Neural cell (in vitro differentiated cells): ENCODE results near the gene CCDC63. TPM values are rescaled to one million over a fixed set of nuclear protein-coding genes. Genes with fewer than 3 reads are reported as not detected.
"Not testable (repeated sequence)": the region's sequence is repeated elsewhere in the genome, so short reads cannot be mapped to it uniquely, and the experiment has no call there.

Source experiments
- H2AFZ ChIP-seq: fragments of 200-600, 300-800 bp; sonication (generic), shearing (Covaris generic); 2 replicates; pipeline ENCODE4 v1.6.0; 2014; ENCODE audit warnings: low read depth, mild to moderate bottlenecking, antibody characterized with exemption, low read length, moderate library complexity
- H3F3A ChIP-seq: fragments of 200-600 bp; shearing (Covaris generic); 2 replicates; pipeline ENCODE4 v1.6.1; 2016; ENCODE audit warnings: mild to moderate bottlenecking, moderate library complexity, mixed read lengths, antibody characterized with exemption, low read length; ENCODE audit not compliant: insufficient read depth, poor library complexity, severe bottlenecking
- H3K27ac ChIP-seq: fragments of 200-600, 300-800 bp; sonication (generic), shearing (Covaris generic); 2 replicates; pipeline ENCODE4 v1.5.1; 2014; ENCODE audit warnings: mild to moderate bottlenecking, low read length, moderate library complexity
- H3K27me3 ChIP-seq: fragments of 300-800, 200-600 bp; sonication (generic), shearing (Covaris generic); 2 replicates; pipeline ENCODE4 v1.6.0; 2014; ENCODE audit warnings: mild to moderate bottlenecking, low read depth, low read length, moderate library complexity; ENCODE audit not compliant: insufficient read depth
- H3K36me3 ChIP-seq: fragments of 300-800, 200-600 bp; sonication (generic), shearing (Covaris generic); 2 replicates; pipeline ENCODE4 v1.5.1; 2014; ENCODE audit warnings: mild to moderate bottlenecking, antibody characterized with exemption, low read length, moderate library complexity; ENCODE audit not compliant: insufficient read depth
- H3K4me2 ChIP-seq: fragments of 300-800, 200-600 bp; sonication (generic), shearing (Covaris generic); 2 replicates; pipeline ENCODE4 v1.6.0; 2014; ENCODE audit warnings: mild to moderate bottlenecking, low read length
- H3K4me3 ChIP-seq: fragments of 300-800, 200-600 bp; sonication (generic), shearing (Covaris generic); 2 replicates; pipeline ENCODE4 v1.5.1; 2014; ENCODE audit warnings: mild to moderate bottlenecking, low read length, moderate library complexity
- H3K79me2 ChIP-seq: fragments of 200-600 bp; shearing (Covaris generic); replicated peaks from 2 replicates; pipeline ENCODE4 v1.6.0; 2014; ENCODE audit warnings: mild to moderate bottlenecking, low read length, moderate library complexity; ENCODE audit not compliant: insufficient read depth
- H3K9ac ChIP-seq: fragments of 300-800, 200-600 bp; sonication (generic), shearing (Covaris generic); 2 replicates; pipeline ENCODE4 v1.6.1; 2016; ENCODE audit warnings: mild to moderate bottlenecking, low read length, mixed read lengths
- H3K9me2 ChIP-seq: fragments of 200-600 bp; shearing (Covaris generic); 2 replicates; pipeline ENCODE4 v1.6.1; 2016; ENCODE audit warnings: mild to moderate bottlenecking, low read length, mixed read lengths; ENCODE audit not compliant: insufficient read depth
- H3K9me3 ChIP-seq: fragments of 200-600, 300-800 bp; sonication (generic), shearing (Covaris generic); 2 replicates; pipeline ENCODE4 v1.6.1; 2016; ENCODE audit warnings: mild to moderate bottlenecking, mixed run types, low read length, moderate library complexity, mixed read lengths
- H4K20me1 ChIP-seq: fragments of 200-600 bp; shearing (Covaris generic); 2 replicates; pipeline ENCODE4 v1.6.1; 2016; ENCODE audit warnings: mild to moderate bottlenecking, mixed run types; ENCODE audit not compliant: insufficient read depth
- polyA plus RNA-seq: library from polyadenylated mRNA; depleted of rRNA; stranded (reverse); fragments of >200 nt; gene quantifications from 2 replicates; pipeline ENCODE4 v1.2.3, GENCODE V29; 2014

CCDC63 gene
- polyA plus RNA-seq, 1 donor from 2014 or later, result not detected

- H3F3A ChIP-seq, H3K27me3 ChIP-seq, H3K36me3 ChIP-seq, H4K20me1 ChIP-seq, H2AFZ ChIP-seq, H3K4me2 ChIP-seq, H3K27ac ChIP-seq, H3K9ac ChIP-seq, H3K4me3 ChIP-seq, H3K79me2 ChIP-seq, H3K9me3 ChIP-seq, H3K9me2 ChIP-seq: not testable (repeated sequence)
Measured at GRCh38 chr12:110950867-110951266, 104.1 kb downstream of the CCDC63 start.

Other genes with a start within 250 kb of the CCDC63 start
- gene TCTN1, start 232.9 kb upstream of the CCDC63 start, polyA plus RNA-seq, result 58.3 and 63.2 TPM in 2 replicates
- not detected in 2 replicates for gene HVCN1, start 157.9 kb upstream of the CCDC63 start, polyA plus RNA-seq
- gene PPP1CC, start 104.1 kb upstream of the CCDC63 start, polyA plus RNA-seq, result 158 and 188 TPM in 2 replicates
- gene MYL2, start 73.6 kb downstream of the CCDC63 start, polyA plus RNA-seq, result not detected in 2 replicates
- 2.3 and 3.3 TPM in 2 replicates for gene CUX2, start 187.2 kb downstream of the CCDC63 start, polyA plus RNA-seq